ENCODE measurements around the gene ST8SIA6.
"Not testable (repeated sequence)": the region's sequence is repeated elsewhere in the genome, so short reads cannot be mapped to it uniquely, and the experiment has no call there.

ST8SIA6 gene

GRCh38 chr10:17456032-17456548 lies 1.7 kb upstream of the ST8SIA6 start:
- no peak for DNase-seq

- DNase-seq, result no peak
These were observed 673 bp upstream of the ST8SIA6 start for GRCh38 chr10:17455015-17455520.

- no peak for DNase-seq
These were observed 863 bp downstream of the ST8SIA6 start for GRCh38 chr10:17453373-17454091.

GRCh38 chr10:17453035-17453372 lies 1.4 kb downstream of the ST8SIA6 start:
- no peak for DNase-seq

- no peak for DNase-seq
These were observed 2.1 kb downstream of the ST8SIA6 start for GRCh38 chr10:17452060-17452841.

- DNase-seq, result no peak
These were observed 4.4 kb downstream of the ST8SIA6 start for GRCh38 chr10:17450024-17450423.

GRCh38 chr10:17445400-17445998 lies 8.9 kb downstream of the ST8SIA6 start:
- DNase-seq, result no peak

GRCh38 chr10:17444388-17444714 lies 10.0 kb downstream of the ST8SIA6 start:
- no peak for DNase-seq

GRCh38 chr10:17443707-17444387 lies 10.5 kb downstream of the ST8SIA6 start:
- DNase-seq, result no peak

- DNase-seq, result no peak
These were observed 15.8 kb downstream of the ST8SIA6 start for GRCh38 chr10:17438583-17438982.

- not testable (repeated sequence) for DNase-seq
These were observed 17.8 kb downstream of the ST8SIA6 start for GRCh38 chr10:17436578-17436977.

- DNase-seq, result no peak
These were observed 18.4 kb downstream of the ST8SIA6 start for GRCh38 chr10:17435953-17436352.

GRCh38 chr10:17435187-17435586 lies 19.2 kb downstream of the ST8SIA6 start:
- DNase-seq, result no peak

GRCh38 chr10:17432723-17433122 lies 21.7 kb downstream of the ST8SIA6 start:
- DNase-seq, result no peak

GRCh38 chr10:17431871-17432311 lies 22.5 kb downstream of the ST8SIA6 start:
- DNase-seq, result no peak

GRCh38 chr10:17430647-17431355 lies 23.6 kb downstream of the ST8SIA6 start:
- peak; percentile 45 for DNase-seq

GRCh38 chr10:17429490-17429889 lies 24.9 kb downstream of the ST8SIA6 start:
- DNase-seq, result no peak

- peak; percentile 53 for DNase-seq
These were observed 25.9 kb downstream of the ST8SIA6 start for GRCh38 chr10:17428351-17429097.

- DNase-seq, result no peak
These were observed 26.6 kb downstream of the ST8SIA6 start for GRCh38 chr10:17427666-17428350.

GRCh38 chr10:17427201-17427600 lies 27.2 kb downstream of the ST8SIA6 start:
- no peak for DNase-seq

GRCh38 chr10:17426263-17426750 lies 28.1 kb downstream of the ST8SIA6 start:
- no peak for DNase-seq

Measured in activated CD4-positive, alpha-beta T cell treated with anti-CD3 and anti-CD28 coated beads for 1 hour (primary cell).